DMS53 treated with DMSO at 0.1 percent for 48 hours (cell line): ENCODE measurements around the gene NOXA1.
"Not testable (repeated sequence)": the region's sequence is repeated elsewhere in the genome, so short reads cannot be mapped to it uniquely, and the experiment has no call there.

Experiments
- DNase-seq: peaks from one replicate; lab custom pipeline; 2025; ENCODE audit not compliant: unreplicated experiment; lab: John Stamatoyannopoulos, UW

The NOXA1 gene, protein sequence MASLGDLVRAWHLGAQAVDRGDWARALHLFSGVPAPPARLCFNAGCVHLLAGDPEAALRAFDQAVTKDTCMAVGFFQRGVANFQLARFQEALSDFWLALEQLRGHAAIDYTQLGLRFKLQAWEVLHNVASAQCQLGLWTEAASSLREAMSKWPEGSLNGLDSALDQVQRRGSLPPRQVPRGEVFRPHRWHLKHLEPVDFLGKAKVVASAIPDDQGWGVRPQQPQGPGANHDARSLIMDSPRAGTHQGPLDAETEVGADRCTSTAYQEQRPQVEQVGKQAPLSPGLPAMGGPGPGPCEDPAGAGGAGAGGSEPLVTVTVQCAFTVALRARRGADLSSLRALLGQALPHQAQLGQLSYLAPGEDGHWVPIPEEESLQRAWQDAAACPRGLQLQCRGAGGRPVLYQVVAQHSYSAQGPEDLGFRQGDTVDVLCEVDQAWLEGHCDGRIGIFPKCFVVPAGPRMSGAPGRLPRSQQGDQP

DNA sequence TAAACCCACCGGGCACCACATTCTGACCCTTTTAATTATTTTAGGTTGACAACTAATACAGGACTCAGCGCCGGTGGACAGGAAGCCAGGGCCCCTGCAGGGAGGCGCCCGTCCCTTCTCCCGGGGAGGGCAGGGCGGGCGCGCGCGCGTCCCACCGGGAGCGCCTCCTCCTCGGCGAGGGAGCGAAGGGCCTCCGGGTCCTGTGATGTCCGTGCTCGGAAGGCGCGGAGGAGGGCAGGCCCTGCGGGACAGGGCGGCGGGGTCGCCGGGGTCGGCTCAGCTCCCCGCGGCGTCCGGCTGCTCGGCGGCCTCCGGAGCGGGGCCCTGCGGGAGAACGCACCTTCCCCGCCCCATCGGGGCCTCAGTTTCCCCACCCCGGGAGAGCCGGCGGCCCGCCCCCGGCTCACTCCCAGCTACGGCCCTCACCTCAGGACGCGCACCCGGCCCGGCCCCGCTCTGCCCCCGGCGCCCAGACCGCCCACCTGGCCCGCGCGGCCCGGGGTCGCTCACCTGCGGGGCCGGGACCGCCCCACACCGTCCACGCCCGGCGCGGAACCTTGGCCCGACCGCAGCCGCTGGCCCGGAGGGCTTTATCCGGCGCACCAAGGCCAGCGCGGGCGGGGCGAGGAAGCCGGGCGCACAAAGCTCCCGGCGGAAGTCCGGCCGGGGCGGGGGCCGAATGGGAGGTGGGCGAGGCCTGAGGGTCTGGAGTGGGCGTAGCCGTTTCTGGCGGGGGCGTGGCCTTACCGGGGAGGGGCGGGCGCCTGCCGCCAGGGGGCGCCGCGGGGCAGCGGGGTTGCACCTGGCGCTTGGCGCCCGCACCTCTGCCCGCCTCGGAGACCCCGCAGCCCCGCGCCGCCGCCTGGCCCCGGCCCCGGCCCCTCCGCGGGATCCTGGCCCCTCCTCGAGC is at the start of gene NOXA1, which contains the start of gene EXD3:
Gene NOXA1 (plus strand): TSS at position 790 of the 910 bp plus-strand sequence. CDS start 137 bp downstream, outside the sequence.
Gene EXD3 (minus strand): TSS at position 559 of the 910 bp plus-strand sequence. CDS start 27,805 bp downstream, outside the sequence.
- peak; percentile 60 for DNase-seq

DNA sequence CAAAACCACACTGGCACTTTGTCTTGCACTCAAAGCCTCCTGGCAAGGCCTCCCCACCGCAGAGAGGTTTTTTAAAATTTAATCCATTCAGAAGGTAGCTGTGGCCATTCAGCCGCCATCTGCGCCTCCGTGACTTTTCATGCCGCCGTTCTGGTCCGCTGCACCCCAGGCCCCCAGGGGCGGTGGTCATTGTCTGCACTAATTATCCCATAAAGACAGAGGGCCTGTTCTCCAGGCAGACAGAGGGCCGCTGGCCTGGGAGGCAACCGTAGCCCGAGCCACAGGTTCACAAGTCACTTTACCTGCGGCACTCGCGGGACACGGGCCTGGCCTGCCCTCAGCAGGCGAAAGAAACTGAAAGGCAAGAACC is 49.6 kb upstream of the NOXA1 start:
- DNase-seq: no peak

DNA sequence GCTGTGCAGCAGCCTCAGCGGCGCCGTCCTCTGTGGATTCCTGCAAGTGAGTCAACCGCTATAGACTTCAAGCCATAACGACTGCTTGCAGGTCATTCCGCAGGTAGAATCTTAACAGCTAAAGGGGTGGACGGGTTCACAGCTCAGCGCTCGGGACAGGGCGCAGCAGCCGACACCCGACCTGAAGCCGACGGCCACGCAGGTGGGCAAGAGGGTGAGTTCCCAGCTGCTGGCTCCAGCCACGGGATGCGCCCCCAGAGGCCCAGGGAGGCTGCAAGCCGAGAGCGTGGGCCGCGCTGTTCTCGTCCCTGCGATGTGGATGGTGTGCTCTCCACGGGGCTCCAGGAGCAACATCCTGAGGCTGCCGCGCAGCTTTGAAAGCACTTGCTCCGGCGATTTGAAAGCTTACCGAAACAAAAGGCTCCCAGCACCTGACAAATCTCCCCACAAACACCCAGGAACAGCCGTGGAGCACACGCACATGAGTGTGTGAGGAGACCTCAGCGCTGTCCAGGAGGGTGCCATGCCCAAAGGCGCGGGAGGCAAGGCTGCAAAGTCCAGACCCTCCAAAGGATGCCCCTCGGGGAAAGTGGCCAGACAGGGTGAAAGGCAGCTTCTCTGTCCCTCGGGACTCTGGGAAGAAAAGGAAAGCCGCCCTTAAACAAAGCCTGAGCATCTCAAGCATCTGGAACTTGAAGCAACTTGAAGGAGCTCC is 48.9 kb upstream of the NOXA1 start:
- no peak for DNase-seq

GRCh38 chr9:137375321-137376058 is 47.7 kb upstream of the NOXA1 start:
- no peak for DNase-seq

- no peak for DNase-seq
These were observed 46.8 kb upstream of the NOXA1 start for GRCh38 chr9:137376386-137376785.

- not testable (repeated sequence) for DNase-seq
These were observed 44.3 kb upstream of the NOXA1 start for GRCh38 chr9:137378688-137379410.

- no peak for DNase-seq
These were observed 43.4 kb upstream of the NOXA1 start for GRCh38 chr9:137379761-137380161.

DNA sequence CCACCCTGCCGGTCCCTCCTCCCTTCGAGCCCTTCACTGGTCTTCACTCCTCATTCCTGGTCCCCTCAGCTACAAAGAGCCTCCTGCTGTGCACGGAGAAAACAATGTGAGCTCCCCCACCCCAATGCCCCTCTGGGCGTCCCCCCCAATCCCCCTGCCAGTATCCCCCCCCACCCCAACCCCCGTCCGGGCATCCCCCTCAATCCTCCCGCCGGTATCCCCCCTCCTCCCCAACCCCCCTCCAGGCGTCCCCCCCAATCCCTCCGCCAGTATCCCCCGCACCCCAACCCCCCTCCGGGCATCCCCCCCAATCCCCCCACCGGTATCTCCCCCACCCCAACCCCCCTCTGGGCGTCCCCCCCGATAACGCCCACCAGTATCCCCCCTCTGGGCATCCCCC is 43.0 kb upstream of the NOXA1 start:
- DNase-seq: no peak

GRCh38 chr9:137380606-137381005 is 42.6 kb upstream of the NOXA1 start:
- no peak for DNase-seq

GRCh38 chr9:137381501-137382443 is 41.4 kb upstream of the NOXA1 start:
- no peak for DNase-seq

DNA sequence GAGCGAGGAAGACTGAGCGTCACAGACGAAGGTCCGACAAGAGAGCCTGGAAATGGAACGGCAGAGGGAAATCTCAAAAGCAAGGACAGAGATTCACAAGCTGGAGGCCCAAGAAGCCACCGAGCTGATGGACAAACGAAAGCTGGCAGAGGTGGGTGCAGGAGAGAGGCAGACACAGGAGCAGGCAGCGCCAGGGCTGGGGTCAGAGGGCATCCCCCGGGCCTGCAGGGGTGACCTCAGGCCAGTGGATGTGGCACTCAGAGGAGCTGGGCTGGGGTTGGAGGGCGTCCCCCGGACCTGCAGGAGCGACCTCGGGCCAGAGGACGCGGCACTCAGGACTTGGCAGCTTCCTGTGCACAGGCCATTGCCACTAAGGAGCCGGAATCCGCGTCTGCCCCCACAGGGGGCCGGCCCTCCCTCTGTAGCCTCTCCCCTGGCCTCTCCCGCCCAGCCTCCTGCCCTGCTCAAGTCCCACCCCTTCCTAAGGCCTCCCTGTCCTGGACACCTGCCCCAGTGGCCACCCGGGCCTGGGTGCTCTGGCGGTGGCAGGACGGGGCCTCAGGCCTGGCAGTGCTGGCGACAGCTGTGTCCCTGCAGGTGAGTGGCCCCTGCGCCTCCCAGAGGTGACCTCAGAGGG is 40.6 kb upstream of the NOXA1 start:
- no peak for DNase-seq

DNA sequence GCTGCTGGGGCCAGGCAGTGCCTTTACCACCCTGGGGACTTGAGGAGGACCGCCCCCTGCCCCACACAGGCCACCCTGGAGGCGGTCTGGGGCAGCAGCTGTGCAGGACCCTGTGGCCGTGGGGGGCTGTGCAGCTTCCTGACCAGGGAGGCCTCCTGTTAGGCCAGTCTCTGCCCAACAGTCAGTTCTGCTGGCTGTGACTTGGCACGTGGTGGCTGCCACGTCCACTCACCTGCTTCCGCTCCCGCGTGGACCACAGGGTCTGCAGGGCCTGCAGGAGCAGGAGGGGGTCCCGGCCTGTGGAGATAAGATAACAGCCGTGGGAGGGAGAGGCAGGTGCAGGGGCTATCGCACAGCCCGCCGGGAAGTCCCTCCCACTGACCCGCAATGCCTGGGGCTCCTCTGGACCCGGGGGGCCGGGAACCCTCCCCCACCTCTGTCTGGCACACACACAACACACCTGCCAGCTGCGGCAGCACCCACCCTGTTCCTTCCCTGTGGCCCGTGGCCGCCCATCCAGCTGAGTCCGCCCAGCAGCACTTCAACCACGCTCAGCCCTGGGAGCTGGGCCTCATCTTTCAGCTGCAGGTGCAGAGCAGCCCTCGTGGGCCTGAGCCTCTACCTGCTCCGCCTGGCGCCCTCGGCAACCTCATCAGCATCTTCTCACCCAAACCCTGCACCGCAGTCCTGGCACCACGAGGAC is 40.0 kb upstream of the NOXA1 start:
- no peak for DNase-seq

DNA sequence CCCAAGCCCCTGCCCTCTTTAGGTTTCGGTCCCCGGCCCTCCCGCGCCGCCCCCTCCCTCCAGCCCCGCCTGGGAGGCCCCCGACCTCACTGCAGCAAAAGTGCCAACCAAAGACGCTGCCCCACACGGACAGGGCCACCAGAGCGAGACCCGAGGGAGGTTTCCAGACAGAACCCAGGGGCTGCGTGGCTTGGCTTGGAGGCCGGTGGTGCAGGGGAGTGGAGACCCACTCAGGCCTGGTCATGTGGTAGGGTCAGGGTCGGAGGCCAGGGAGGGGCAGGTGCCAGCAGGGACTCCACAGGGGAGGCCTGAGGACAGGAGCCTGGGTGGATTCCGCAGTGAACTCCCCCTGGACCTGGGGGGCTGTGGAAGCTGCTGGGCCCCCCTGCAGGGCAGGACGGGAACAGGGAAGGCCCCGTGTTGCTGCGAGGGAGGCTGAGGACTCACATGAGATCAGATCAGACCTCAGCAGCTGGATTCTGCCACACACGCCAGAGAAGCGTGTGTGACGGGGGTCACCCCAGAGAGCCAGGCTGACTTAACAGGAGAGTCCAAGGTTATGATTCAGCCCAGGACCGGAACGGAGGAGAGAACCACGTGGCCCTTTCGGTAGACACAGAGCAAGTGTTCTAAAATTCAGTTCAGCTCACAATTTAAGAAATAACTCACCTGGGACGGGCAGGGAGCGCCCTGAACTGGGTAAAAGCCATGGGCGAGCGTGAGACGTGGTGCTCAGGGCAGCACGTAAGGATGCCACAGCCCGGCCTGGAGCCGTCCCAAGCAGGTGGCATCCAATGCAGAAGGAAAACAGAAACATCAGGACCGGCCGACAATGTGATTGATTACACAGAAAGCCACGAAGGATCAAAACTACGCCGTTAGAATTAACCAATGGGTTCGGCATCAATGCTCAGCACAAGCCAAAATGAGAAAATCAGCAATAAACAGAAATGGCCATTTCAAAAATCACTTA is 39.1 kb upstream of the NOXA1 start:
- DNase-seq: no peak

- no peak for DNase-seq
These were observed 38.0 kb upstream of the NOXA1 start for GRCh38 chr9:137385061-137385655.

DNA sequence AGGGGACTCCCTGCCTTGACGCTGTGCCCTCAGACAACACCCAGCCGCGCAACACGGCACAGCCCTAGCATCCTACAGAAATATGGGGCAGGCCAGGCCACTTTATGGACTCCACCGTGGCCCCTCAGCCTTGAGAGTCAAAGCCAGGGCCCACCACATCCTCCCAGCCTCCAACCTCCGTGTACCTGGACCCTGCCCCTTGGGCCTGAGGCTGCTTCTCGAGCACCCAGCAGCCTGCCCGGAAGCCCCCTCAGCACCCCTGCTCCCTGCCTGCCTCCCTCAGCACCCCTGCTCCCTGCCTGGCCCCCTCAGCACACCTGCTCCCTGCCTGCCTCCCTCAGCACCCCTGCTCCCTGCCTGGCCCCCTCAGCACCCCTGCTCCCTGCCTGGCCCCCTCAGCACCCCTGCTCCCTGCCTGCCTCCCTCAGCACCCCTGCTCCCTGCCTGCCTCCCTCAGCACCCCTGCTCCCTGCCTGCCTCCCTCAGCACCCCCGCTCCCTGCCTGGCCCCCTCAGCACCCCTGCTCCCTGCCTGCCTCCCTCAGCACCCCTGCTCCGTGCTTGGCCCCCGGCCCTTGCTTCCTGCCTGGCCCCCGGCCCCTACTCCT is 36.6 kb upstream of the NOXA1 start:
- not testable (repeated sequence) for DNase-seq
